ENCODE results near the gene FTO.

GRCh38 chr16:53805752-53806151, 101.8 kb downstream of the FTO start:
- no peak for TF ChIP-seq CTCF (IDR thresholded peaks at IDR 0.05; ENCODE audit: poor library complexity)
- TF ChIP-seq EZH2 (IDR thresholded peaks at IDR 0.05; ENCODE audit: borderline replicate concordance), result no peak
- no peak for TF ChIP-seq EZH2phosphoT487 (IDR thresholded peaks at IDR 0.05; ENCODE audit: low read depth, severe bottlenecking, unreplicated experiment)

All from hepatocyte (in vitro differentiated cells).